Hippocampal formation (tissue), 2 donors: Measurements from ENCODE around the gene CAPN12.

Experiments used
- DNase-seq, 2 donors: peaks; one replicate each; lab custom pipeline; 2025; lab: John Stamatoyannopoulos, UW

The CAPN12 gene

GRCh38 chr19:38737281-38737865 lies 6.9 kb downstream of the CAPN12 start:
- DNase-seq, result no peak

DNA sequence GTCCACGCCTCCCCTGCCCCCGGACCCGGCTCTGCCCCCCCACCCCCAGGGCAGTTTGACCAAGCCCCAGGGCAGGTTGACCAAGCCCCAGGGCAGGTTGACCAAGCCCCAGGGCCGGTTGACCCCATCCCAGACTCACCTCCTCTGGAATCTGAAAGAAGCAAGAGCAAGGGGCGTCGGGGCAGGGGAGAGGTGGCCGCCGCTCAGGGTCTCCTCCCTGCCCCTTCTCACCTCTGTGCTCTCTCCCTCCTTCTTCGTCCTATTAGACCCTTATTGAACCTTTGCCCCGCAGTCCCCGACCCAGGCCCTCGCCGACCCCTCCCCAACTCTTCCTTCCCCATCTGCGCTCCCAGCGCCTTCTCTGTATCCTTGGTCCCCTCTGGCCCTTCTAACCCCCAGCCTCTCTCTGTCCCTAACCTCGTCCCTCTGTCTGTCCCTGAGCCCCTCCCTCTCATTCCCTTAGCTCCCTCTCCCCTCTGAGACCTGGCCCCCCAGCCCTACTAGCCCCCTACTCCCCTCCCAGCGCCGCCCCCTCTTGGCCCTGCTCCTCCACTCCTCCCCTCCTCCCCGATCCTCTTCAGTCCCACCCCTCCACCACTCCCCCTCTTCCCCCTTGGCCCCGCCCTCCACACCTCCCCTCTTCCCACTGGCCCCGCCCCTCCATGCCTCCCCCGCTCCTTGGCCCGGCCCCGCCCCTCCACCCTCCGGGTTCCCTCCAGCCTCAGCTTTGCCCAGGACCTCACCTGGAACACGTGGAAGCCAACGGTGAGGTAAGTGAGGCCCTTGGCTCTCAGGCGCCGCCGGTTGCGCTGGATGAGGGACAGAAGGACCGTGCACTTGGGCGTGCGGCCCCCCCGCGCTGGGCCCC lies 7.6 kb downstream of the CAPN12 start:
- DNase-seq, result no peak

DNA sequence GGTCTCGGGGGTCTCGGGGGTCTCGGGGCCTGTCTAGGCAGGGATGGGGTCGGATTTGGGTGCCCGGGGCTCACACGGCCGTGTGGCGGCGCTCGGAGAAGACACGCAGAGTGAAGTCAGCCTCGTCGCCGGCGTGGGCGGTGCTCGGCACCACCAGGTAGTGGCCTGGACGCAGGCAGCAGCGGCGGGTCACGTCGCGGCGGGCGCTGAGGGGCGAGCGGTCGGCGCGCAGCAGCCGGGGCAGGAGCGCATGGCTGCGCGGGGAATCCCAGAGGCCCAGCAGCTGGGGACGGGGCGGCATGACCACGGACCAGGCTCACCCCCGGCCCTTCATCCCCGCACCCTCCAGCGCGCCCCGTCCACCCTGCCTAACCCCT lies 8.2 kb downstream of the CAPN12 start:
- DNase-seq, result no peak

GRCh38 chr19:38735257-38735686 lies 9.0 kb downstream of the CAPN12 start:
- no peak for DNase-seq

DNA sequence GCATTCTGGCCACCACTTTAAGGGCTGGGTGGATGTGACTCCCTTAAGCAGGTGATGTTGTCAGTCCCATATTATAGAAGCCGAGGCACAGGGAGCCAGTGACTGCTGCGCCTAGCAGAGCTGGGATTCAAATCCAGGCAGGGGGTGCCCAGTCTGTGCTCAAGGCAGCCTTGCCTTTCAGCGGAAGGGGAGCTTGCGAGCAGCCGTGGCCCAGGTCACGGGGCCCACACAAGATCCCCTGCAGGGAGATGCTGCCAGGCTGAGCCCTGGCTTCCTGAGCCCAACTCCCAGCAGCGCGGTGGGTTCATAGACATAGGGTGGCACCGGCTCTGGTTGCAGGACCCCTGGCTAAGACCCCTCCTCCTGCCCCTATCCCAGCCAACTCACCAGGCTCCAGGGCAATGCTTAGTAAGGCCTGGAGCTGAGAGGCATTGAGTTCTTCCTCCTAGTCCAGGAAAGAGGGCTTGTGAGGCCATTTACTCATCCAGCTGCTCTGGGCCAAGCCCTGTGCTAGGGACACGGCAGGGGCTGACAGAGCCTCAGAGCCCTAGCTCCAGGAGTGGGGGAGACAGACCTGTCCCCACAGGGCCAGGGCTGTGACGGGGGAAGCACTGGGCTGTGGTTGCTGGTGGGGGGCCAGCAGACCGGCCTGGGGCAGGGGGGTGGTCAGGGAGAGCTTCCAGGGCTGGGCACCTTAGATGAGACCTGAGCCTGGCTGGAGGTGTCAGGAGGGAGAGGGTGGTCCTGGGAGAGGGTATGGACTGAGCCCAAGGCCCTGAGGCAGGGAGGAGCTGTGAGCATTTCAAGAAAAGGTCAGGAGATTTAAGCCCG lies 9.6 kb downstream of the CAPN12 start:
- DNase-seq, result no peak

DNA sequence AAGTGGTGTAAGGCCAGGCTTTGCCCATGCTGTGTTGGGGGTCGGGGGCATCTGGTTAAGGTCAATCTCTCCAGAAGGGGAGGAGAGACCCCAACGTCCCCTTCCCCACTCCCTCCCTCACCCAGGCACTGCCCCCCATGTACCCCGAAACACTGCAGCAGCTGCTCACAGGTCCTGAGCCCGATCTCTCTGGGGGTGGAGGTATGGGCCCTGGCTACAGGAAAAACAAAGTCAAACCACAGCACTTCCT lies 10.2 kb downstream of the CAPN12 start:
- no peak for DNase-seq

DNA sequence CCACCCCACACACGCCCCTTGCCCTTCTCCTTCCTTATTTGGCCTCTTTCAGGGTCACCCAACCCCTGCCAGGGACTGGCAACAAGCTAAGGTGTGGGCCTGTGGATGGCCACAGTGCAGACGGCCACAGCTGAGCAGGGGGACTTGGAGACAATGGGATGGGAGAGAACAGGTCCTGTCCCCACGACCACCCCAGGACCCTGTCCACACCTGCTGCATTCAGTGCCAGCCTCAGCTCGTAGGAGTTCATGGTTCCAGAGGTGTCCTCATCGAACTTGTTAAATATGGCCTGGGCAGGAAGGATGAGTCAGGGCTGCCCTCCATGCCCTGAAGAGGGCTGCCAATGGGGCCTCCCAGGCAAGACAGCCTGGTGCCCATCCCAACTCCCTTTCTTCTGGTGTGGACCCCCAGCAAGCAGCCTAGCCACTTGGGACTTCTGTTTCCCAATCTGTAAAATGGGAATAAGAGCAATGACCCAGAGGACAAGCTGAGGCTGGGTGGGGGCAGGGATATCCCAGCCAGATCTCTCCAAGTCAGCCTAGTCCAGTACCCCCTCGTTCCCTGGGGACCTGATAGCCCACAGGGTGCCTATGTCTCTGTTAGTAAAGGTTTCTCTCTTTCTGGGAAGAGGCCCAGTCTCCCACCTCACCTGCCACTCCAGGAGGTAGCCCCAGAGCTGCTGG lies 10.6 kb downstream of the CAPN12 start:
- no peak for DNase-seq

GRCh38 chr19:38733241-38733492 lies 11.1 kb downstream of the CAPN12 start:
- no peak for DNase-seq

DNA sequence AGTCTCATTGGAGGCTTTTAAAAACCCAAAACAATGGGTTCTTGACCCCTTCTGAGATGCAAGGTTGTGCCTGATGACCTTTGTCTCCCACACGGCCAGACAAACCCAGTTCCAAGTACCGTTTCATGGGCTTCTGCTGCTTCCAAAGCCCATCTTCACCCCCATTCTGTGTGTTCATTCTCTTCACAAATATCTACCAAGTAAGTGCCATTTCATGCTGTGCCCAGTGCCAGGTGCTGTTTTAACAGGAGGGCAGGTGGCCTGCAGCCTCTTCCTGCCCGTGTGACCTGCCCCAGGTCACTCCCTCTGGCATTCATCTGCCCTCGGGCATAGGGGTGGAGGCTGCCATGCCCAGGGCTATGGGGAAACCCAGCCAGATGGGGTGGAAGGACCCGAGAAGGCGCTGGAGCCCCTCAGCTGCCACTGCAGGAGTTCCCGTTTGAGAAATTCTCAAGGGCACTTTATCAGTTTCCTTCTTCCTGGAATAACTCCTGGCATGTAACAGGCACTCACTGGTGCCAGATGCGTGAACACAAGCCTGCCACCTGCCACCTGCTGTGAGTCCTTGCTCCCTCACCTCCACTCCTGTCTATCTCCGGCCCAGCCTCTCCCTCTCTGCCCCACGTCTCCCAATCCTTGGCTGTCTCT lies 12.5 kb downstream of the CAPN12 start:
- DNase-seq, result no peak

- DNase-seq, result no peak
Observed at GRCh38 chr19:38730731-38731589, 13.3 kb downstream of the CAPN12 start.

DNA sequence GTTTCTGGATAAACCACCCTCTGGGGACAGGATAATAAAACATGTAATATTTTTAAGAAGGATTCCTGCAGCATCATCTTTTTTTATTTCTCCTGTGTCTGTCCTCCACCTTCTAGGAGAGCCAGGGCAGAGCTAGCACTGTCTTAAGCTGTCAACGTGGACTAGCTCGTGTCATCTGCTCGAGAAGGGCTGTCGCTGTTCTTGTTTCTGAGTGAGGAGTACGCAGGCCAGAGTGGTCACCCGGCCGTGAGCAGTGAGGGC lies 13.9 kb downstream of the CAPN12 start:
- no peak for DNase-seq

DNA sequence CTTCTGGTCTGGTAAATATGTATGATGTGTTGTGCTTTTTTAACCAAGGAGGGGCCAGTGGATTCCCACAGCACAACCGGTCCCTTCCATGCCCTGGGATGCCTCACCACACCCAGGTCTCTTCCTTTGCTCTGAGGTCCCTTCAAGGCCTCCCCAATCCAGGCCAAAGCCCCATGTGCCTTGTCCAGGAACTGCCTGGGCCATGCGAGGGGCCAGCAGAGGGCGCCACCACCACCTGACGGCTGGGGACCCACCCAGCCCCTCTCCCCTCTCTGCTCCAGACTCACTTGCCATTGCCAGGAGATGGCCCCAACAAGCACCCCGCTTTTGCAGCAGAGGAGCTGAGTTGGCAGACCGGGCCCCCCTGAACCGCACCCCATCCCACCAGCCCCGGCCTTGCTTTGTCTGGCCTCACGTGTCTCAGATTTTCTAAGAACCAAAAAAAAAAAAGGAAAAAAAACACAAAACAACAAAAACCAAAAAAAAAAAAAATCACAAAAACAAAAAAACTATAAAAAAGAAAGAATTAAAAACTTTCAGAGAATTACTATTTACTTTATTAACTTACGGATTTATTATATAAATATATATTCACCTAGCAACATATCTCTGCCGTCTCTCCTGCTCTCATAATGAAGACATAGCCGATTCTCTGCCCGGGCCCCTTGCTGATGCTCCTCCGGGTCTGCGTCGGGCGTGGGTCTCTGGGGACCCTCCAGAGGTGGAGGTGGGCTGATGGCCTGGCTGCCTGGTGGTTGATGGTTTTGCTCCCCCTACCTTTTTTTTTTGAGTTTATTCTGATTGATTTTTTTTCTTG lies 14.4 kb downstream of the CAPN12 start:
- DNase-seq, result peak in 1 of 2 donors; percentile 42

GRCh38 chr19:38728752-38729541 lies 15.3 kb downstream of the CAPN12 start:
- no peak for DNase-seq

GRCh38 chr19:38727868-38728660 lies 16.2 kb downstream of the CAPN12 start:
- no peak for DNase-seq

DNA sequence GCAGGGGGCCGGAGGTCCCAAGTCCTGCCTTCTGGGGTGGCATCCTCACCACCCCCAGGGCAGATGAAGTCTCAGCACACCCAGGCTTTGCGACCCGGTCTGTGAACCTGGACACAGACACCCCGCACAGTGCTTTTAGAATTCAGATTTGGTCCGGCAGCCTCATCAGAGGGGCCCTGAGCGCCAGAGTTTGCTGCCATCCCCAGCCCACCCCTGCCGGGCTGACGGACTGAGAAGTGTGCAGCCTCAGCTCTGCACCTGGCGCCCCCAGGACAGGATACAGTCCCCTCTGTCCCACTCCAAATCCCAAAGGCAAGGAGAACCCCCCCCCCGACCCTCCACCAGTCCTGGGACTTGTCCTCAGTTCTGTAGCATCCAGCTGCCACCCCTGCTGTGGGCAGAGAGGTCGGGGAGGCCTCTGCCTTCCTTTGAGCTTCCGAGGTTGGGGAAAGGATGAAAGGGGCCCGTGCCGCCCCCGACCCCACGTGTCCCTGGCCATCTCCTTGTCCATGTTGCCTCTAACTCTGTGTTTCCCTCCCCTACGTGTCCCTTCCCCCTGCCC lies 16.9 kb downstream of the CAPN12 start:
- no peak for DNase-seq

DNA sequence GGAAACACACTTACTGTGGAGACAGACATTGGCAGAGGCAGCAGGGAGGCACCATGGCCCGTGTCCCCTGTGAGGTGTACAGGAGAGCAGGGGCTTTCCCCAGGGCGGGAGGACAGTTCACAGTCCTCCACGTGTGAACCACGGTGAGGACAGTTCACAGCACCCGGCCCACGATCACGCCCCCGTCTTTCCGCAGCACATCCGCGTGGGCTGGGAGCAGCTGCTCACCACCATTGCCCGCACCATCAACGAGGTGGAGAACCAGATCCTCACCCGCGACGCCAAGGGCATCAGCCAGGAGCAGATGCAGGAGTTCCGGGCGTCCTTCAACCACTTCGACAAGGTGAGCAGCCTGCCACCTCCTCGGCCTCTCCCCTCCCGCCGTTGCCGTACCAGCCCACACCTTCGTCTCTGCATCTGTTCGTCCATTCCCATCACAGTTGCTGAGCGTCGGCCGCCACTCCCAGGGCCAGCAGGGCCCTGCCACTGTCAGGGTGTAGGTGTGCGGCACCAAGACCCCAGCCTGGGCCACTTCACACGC lies 17.4 kb downstream of the CAPN12 start:
- no peak for DNase-seq

- DNase-seq, result no peak
Observed at GRCh38 chr19:38726284-38726673, 18.0 kb downstream of the CAPN12 start.
